ENCODE measurements around the gene HACD4.
A peak's percentile ranks its signal among the peaks of the same experiment; 100 is the strongest.

HACD4 gene

DNA sequence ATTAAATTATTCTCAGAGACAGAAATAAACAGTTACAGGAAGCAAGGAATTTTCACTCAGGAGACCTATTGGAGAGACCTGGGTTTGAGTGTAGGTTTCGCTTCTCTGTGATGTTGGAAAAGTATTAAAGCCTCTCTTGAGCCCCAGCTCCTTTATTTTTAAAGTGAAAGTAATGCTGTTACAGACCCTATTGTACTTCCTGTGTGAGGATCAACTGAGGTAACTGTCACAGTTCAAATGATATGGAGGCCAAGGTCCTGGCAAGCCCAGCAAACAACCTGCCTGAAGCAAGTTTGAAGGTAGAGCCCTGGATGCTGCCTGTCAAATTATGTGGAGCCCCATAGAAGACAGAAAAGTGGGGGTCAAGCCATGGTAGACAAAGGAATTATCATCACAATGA lies 7.9 kb upstream of the HACD4 start:
- TF ChIP-seq, protein P1, sequence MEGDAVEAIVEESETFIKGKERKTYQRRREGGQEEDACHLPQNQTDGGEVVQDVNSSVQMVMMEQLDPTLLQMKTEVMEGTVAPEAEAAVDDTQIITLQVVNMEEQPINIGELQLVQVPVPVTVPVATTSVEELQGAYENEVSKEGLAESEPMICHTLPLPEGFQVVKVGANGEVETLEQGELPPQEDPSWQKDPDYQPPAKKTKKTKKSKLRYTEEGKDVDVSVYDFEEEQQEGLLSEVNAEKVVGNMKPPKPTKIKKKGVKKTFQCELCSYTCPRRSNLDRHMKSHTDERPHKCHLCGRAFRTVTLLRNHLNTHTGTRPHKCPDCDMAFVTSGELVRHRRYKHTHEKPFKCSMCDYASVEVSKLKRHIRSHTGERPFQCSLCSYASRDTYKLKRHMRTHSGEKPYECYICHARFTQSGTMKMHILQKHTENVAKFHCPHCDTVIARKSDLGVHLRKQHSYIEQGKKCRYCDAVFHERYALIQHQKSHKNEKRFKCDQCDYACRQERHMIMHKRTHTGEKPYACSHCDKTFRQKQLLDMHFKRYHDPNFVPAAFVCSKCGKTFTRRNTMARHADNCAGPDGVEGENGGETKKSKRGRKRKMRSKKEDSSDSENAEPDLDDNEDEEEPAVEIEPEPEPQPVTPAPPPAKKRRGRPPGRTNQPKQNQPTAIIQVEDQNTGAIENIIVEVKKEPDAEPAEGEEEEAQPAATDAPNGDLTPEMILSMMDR (IDR thresholded peaks at IDR 0.05; ENCODE audit: low read depth, low read length): no peak
- no peak overlapping the region for H3K4me3 ChIP-seq (ENCODE audit: low read depth, low read length)

DNA sequence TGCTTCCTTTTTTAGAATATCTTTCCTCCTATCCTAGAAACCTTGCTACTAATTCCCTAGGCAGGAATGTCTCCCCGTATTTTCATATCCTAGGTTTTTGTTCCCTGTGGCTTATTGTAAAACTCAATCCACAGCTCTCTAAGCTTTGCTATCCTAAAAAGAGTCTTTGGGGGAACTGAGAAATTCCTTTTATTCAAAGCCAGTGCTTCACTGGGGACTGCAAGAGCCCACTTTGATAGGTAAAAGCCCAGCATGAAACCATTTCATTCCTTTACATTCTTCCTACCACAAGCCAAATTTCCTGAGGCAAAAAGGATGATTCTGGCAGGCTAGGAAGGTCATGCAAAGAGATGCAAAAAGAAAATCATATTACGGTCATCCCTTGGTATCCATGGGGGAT lies 5.8 kb upstream of the HACD4 start:
- TF ChIP-seq, protein P1 (IDR thresholded peaks at IDR 0.05; ENCODE audit: low read depth, low read length): no peak

DNA sequence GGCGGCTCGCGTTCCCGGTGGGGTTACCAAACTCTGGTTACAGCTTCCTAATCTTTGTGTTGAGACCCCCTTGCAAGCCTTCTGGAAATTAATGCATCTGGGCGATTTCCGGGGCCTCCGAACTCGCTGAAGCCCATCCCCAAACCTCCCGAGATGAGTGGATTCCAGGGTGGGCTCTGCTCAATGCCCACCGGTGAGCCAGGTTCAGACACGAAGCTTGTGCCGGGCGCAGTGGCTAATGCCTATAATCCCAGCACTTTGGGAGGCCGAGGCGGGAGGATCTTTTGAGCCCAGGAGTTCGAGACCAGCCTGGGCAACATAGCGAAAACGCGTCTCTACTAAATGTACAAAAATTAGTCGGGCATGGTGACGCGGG lies 356 bp upstream of the HACD4 start:
- TF ChIP-seq, protein P1 (IDR thresholded peaks at IDR 0.05; ENCODE audit: low read depth, low read length): no peak
- H3K4me3 ChIP-seq (ENCODE audit: low read depth, low read length): peak overlapping the region; percentile 42

More for the DNA sequence above, 5.8 kb upstream of the HACD4 start:
- H3K4me3 ChIP-seq (ENCODE audit: low read depth, low read length): no peak overlapping the region

DNA sequence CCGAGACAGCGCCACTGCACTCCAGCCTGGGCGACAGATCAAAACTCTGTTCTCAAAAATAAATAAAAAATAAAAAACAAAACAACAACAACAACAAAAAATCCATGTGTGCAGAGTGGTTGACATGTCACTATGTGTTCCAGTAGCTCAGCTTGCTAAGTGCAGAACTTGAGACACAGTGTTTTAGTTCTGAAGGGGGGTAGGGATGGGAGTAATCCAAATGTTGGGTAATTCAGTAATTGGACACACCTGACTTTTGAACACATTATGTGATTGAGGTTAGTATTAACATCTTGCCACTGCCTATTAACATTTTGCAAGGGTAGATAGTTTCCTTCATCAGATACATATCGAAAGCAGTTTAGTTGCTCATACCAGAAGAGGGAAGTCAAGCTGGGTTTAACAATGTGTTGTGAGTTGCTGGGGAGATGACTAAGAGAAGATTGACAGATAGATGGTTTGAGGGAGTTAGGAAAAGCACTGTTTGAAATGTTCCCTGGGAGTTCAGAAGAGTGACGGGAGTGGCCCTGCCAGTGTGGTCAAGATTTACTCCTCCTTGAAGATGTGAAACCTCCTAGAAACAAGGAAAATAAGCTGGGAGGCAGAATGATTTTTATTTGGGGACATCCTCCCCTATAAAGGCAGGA lies 928 bp downstream of the HACD4 start:
- peak overlapping the region; percentile 42 for H3K4me3 ChIP-seq (ENCODE audit: low read depth, low read length)
- TF ChIP-seq, protein P1 (IDR thresholded peaks at IDR 0.05; ENCODE audit: low read depth, low read length): no peak

DNA sequence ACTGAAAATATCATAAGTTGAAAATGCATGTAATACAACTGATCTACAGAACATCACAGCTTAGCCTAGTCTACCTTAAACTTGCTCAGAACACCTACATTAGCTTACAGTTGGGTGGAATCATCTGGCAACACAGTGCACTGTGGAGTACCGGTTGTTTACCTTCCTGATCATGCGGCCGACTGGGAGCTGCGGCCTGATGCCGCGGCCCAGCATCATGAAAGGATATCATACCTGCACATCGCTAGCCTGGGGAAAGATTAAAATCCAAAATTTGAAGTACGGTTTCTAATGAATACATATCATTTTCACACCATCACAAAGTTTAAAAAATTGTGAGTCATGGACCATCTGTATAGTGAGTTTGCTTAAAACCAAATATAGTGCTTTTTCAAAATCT lies 1.8 kb downstream of the HACD4 start:
- TF ChIP-seq, protein P1 (IDR thresholded peaks at IDR 0.05; ENCODE audit: low read depth, low read length): no peak
- no peak overlapping the region for H3K4me3 ChIP-seq (ENCODE audit: low read depth, low read length)

DNA sequence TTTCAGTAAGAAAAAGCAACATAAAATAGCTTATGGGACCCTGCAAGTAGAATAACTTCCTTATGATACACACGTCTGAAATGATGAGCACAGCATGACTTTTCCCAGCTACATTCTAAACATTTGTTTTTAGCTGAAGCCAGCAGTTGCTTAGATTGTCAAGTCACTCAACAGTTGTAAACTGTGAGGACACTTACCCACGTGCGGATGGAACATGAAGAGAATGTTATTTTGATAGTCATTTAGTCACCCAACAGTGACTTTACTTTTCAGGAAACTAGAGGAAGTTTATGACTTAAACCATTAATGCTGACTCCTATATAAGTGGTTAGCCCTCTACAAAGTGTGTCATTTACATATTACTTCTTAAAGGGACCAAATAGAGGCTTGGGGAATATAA lies 3.0 kb downstream of the HACD4 start:
- no peak overlapping the region for H3K4me3 ChIP-seq (ENCODE audit: low read depth, low read length)
- TF ChIP-seq, protein P1 (IDR thresholded peaks at IDR 0.05; ENCODE audit: low read depth, low read length): no peak

DNA sequence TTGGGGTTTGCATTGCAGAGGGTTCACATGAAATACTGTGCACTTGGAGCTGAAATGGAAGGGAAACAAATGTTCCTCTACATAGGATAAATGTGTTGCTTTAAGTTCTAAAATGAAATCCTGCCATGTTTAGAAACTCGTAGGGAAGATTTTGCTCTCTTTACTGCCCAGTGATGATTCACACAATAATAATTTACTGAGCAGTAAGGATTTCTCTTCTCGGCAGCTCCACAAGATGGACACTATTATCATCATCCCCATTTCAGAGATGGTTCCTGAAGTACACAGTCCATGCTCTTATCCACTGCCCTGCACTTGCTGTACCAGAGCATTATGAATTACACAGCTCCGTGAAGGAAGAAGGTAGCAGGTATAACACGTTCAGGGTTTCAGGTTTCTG lies 4.1 kb downstream of the HACD4 start:
- TF ChIP-seq, protein P1 (IDR thresholded peaks at IDR 0.05; ENCODE audit: low read depth, low read length): no peak
- no peak overlapping the region for H3K4me3 ChIP-seq (ENCODE audit: low read depth, low read length)

Data from WI38 (cell line).